Measurements from ENCODE around the gene ICAM2. TPM values are rescaled to one million over a fixed set of nuclear protein-coding genes. Genes with fewer than 3 reads are reported as not detected.

Gene ICAM2
- total and polyA plus RNA-seq, 2 donors (not counting 1 experiment from before 2014, with no cell fraction given) = 48.7 to 149 TPM

- Histone ChIP-seq H3K36me3 (replicated peaks in 1 of 2; ENCODE audit: control extremely low read depth in 1 of 2, control insufficient read depth in 1 of 2, extremely low read depth in 1 of 2, insufficient read depth in 2 of 2, low read length in 1 of 2) (no peaks in the 10 kb centered on the region), H3K4me2 (replicated peaks; ENCODE audit: low read depth, low read length, poor library complexity, severe bottlenecking) (no peak overlapping the region), H2AFZ (ENCODE audit: insufficient read depth, low read depth, low read length, poor library complexity, severe bottlenecking) (no peak overlapping the region), H3K27me3 (replicated peaks in 1 of 4; ENCODE audit: control extremely low read depth in 1 of 4, control insufficient read depth in 3 of 4, insufficient read depth in 4 of 4, low read length in 3 of 4) (no peaks in the 10 kb centered on the region), H3K9me3 (ENCODE audit: control extremely low read depth in 1 of 3, control insufficient read depth in 2 of 3, insufficient read depth in 1 of 3, low read length in 2 of 3) (no peaks in the 10 kb centered on the region), H3K79me2 (ENCODE audit: control insufficient read depth, insufficient read depth, low read length) (no peaks in the 10 kb centered on the region), H4K20me1 (ENCODE audit: control insufficient read depth, insufficient read depth, low read length, poor library complexity, severe bottlenecking) (no peaks in the 10 kb centered on the region), H3K4me1 (ENCODE audit: control insufficient read depth in 2 of 2, insufficient read depth in 2 of 2, low read length in 2 of 2) (no peaks in the 10 kb centered on the region), H3K4me3 (ENCODE audit: control extremely low read depth in 1 of 5, extremely low read depth in 1 of 5, insufficient read depth in 1 of 5, low read depth in 2 of 5, low read length in 4 of 5) (no peak overlapping the region), H3K9ac (ENCODE audit: low read length) (no peak overlapping the region), H3K27ac (ENCODE audit: low read length in 2 of 2) (no peak overlapping the region)
- no peak for DNase-seq
- POLR2A ChIA-PET = no interaction called here
- TF ChIP-seq CTCF (IDR thresholded peaks at IDR 0.05) = no peak
- no peak for TF ChIP-seq EZH2 (IDR thresholded peaks at IDR 0.05; ENCODE audit: borderline replicate concordance, insufficient read depth, low read depth, low read length, poor library complexity, severe bottlenecking)
- H3K4me1 Mint-ChIP-seq = no peaks in the 10 kb centered on the region
- CTCF ChIA-PET = interaction anchor here (1.1 to 10.3 kb wide), 3 partner anchors 99 to 278 kb away, joined by 4 to 655 read pairs (median 164); partner anchors contain the start of genes CSHL1 and ERN1
- intact Hi-C loops (cut with micrococcal nuclease) = no loop called here
- no peak overlapping the region for H3K27ac Mint-ChIP-seq
- H3K4me3 Mint-ChIP-seq = no peak overlapping the region
- no peaks in the 10 kb centered on the region for H3K27me3 Mint-ChIP-seq
- 100% methylated on average over 4 of the region's 4 CpGs for whole genome bisulfite sequencing (ENCODE audit: insufficient coverage)
- ATAC-seq (ENCODE audit: low read depth) = no peak
- H3K9me3 Mint-ChIP-seq (ENCODE audit: insufficient read depth) = no peaks in the 10 kb centered on the region
These were observed 11.6 kb upstream of the ICAM2 start for GRCh38 chr17:64032081-64032480.

GRCh38 chr17:64028874-64029464 lies 8.5 kb upstream of the ICAM2 start:
- H3K4me1 ChIP-seq (ENCODE audit: control insufficient read depth in 2 of 2, insufficient read depth in 2 of 2, low read length in 2 of 2) = peaks cover 15 to 16% of the 10 kb centered on the region in 2 donors
- WGBS (ENCODE audit: insufficient coverage) = no CpG with 5 or more reads among the region's 3 CpGs
- H3K36me3 ChIP-seq (replicated peaks in 1 of 2; ENCODE audit: control extremely low read depth in 1 of 2, control insufficient read depth in 1 of 2, extremely low read depth in 1 of 2, insufficient read depth in 2 of 2, low read length in 1 of 2) = no peaks in the 10 kb centered on the region
- no peak overlapping the region for H3K27ac Mint-ChIP-seq
- no peaks in the 10 kb centered on the region for H4K20me1 ChIP-seq (ENCODE audit: control insufficient read depth, insufficient read depth, low read length, poor library complexity, severe bottlenecking)
- no peaks in the 10 kb centered on the region for H3K9me3 ChIP-seq (ENCODE audit: control extremely low read depth in 1 of 3, control insufficient read depth in 2 of 3, insufficient read depth in 1 of 3, low read length in 2 of 3)
- no peak overlapping the region for H3K4me3 Mint-ChIP-seq
- H3K27ac ChIP-seq (ENCODE audit: low read length in 2 of 2) = no peak overlapping the region
- H3K9ac ChIP-seq (ENCODE audit: low read length) = no peak overlapping the region
- H3K4me3 ChIP-seq (ENCODE audit: control extremely low read depth in 1 of 5, extremely low read depth in 1 of 5, insufficient read depth in 1 of 5, low read depth in 2 of 5, low read length in 4 of 5) = no peak overlapping the region
- H3K27me3 ChIP-seq (replicated peaks in 1 of 4; ENCODE audit: control extremely low read depth in 1 of 4, control insufficient read depth in 3 of 4, insufficient read depth in 4 of 4, low read length in 3 of 4) = no peaks in the 10 kb centered on the region
- H3K79me2 ChIP-seq (ENCODE audit: control insufficient read depth, insufficient read depth, low read length) = no peaks in the 10 kb centered on the region
- peaks cover 19% of the 10 kb centered on the region for H3K4me1 Mint-ChIP-seq
- ATAC-seq (ENCODE audit: low read depth) = peak; percentile 40
- DNase-seq = peak; percentile 80
- H3K4me2 ChIP-seq (replicated peaks; ENCODE audit: low read depth, low read length, poor library complexity, severe bottlenecking) = no peak overlapping the region
- no peaks in the 10 kb centered on the region for H3K9me3 Mint-ChIP-seq (ENCODE audit: insufficient read depth)
- H2AFZ ChIP-seq (ENCODE audit: insufficient read depth, low read depth, low read length, poor library complexity, severe bottlenecking) = no peak overlapping the region
- TF ChIP-seq CTCF (IDR thresholded peaks at IDR 0.05) (peak; percentile 93), EZH2 (IDR thresholded peaks at IDR 0.05; ENCODE audit: borderline replicate concordance, insufficient read depth, low read depth, low read length, poor library complexity, severe bottlenecking) (no peak)
- ChIA-PET CTCF (interaction anchor here (0.6 to 13.0 kb wide), 62 partner anchors 8 to 391 kb away, joined by 3 to 655 read pairs (median 6); partner anchors contain the start of genes CD79B, CSHL1, ERN1 and GH1), POLR2A (interaction anchor here (0.6 to 2.1 kb wide), 8 partner anchors 9 to 189 kb away, joined by 3 to 14 read pairs (median 5); partner anchors contain the start of gene ICAM2)
- H3K27me3 Mint-ChIP-seq = no peaks in the 10 kb centered on the region
- intact Hi-C loops (cut with micrococcal nuclease) = loop anchor here (1.0 to 5.0 kb wide), 3 partner anchors 104 to 388 kb away; no protein-coding TSS in a partner anchor
